MM.1S (cell line): Measurements from ENCODE around the gene DDX51.

Experiments used
- DNase-seq: peaks from one replicate; pipeline ENCODE4 v3.0.0-alpha.2; 2015
- H2AFZ ChIP-seq: fragments of 300-600 bp; sonication (generic); 2 replicates; pipeline ENCODE4 v1.6.0; 2016; ENCODE audit warnings: antibody characterized with exemption, low read length
- H3F3A ChIP-seq: fragments of 300-600 bp; sonication (generic); 2 replicates; pipeline ENCODE4 v1.6.1; 2016; ENCODE audit warnings: mild to moderate bottlenecking, antibody characterized with exemption, low read length, moderate library complexity, mixed read lengths; ENCODE audit not compliant: insufficient read depth
- H3K27ac ChIP-seq: fragments of 300-600 bp; sonication (generic); 2 replicates; pipeline ENCODE4 v1.5.1; 2016; ENCODE audit warnings: mild to moderate bottlenecking, low read length
- H3K27me3 ChIP-seq: fragments of 300-600 bp; sonication (generic); replicated peaks from 2 replicates; pipeline ENCODE4 v1.6.0; 2016; ENCODE audit warnings: low read length; ENCODE audit not compliant: insufficient read depth
- H3K36me3 ChIP-seq: fragments of 300-600 bp; sonication (generic); replicated peaks from 2 replicates; pipeline ENCODE4 v1.6.1; 2016; ENCODE audit warnings: mild to moderate bottlenecking, low read length, mixed read lengths; ENCODE audit not compliant: insufficient read depth
- H3K4me1 ChIP-seq: fragments of 300-600 bp; sonication (generic); 2 replicates; pipeline ENCODE4 v1.6.1; 2016; ENCODE audit warnings: low read length, mixed read lengths
- H3K4me2 ChIP-seq: fragments of 300-600 bp; sonication (generic); 2 replicates; pipeline ENCODE4 v1.6.0; 2016; ENCODE audit warnings: low read depth, low read length
- H3K4me3 ChIP-seq: fragments of 300-600 bp; sonication (generic); 2 replicates; pipeline ENCODE4 v1.5.1; 2016; ENCODE audit warnings: low read length, mixed read lengths
- H3K79me2 ChIP-seq: fragments of 300-600 bp; sonication (generic); 2 replicates; pipeline ENCODE4 v1.6.1; 2016; ENCODE audit warnings: mixed run types, low read length, mixed read lengths
- H3K9ac ChIP-seq: fragments of 300-600 bp; sonication (generic); 2 replicates; pipeline ENCODE4 v1.6.1; 2016; ENCODE audit warnings: low read length, mixed read lengths
- H3K9me2 ChIP-seq: fragments of 300-600 bp; sonication (generic); replicated peaks from 2 replicates; pipeline ENCODE4 v1.6.1; 2016; ENCODE audit warnings: mild to moderate bottlenecking, low read length, mixed read lengths; ENCODE audit not compliant: insufficient read depth
- H3K9me3 ChIP-seq: fragments of 300-600 bp; sonication (generic); replicated peaks from 2 replicates; pipeline ENCODE4 v1.6.1; 2016; ENCODE audit warnings: mild to moderate bottlenecking, low read length, mixed read lengths; ENCODE audit not compliant: insufficient read depth
- H4K20me1 ChIP-seq: fragments of 300-600 bp; sonication (generic); 2 replicates; pipeline ENCODE4 v1.6.1; 2016; ENCODE audit warnings: mild to moderate bottlenecking, low read length, moderate library complexity, mixed read lengths; ENCODE audit not compliant: insufficient read depth
- CTCF ChIP-seq: fragments of 300-600 bp; sonication (generic); IDR thresholded peaks from 2 replicates; pipeline ENCODE4 v1.5.1; 2016; ENCODE audit warnings: antibody characterized with exemption, low read length, mixed read lengths
- EZH2 ChIP-seq: fragments of 300-600 bp; sonication (generic); optimal IDR thresholded peaks from 2 replicates; pipeline ENCODE3; 2017; ENCODE audit warnings: low read depth, mild to moderate bottlenecking, antibody characterized with exemption, low read length, mixed read lengths
- EZH2phosphoT487 ChIP-seq: fragments of 300-600 bp; sonication (generic); IDR thresholded peaks from 2 replicates; pipeline ENCODE4 v1.6.1; 2018; ENCODE audit warnings: antibody characterized with exemption, low read length

The DDX51 gene

GRCh38 chr12:132188451-132188901 lies 44.4 kb upstream of the DDX51 start:
- H3K4me3 ChIP-seq, result no peak overlapping the region
- H3K9me2 ChIP-seq, result no peaks in the 10 kb centered on the region
- no peak for DNase-seq
- no peak overlapping the region for H2AFZ ChIP-seq
- H3K9ac ChIP-seq, result no peak overlapping the region
- no peak overlapping the region for H3K4me2 ChIP-seq
- H3K27ac ChIP-seq, result no peak overlapping the region
- H3K9me3 ChIP-seq, result no peaks in the 10 kb centered on the region
- TF ChIP-seq EZH2phosphoT487 (no peak), CTCF (no peak), EZH2 (no peak)
- no peaks in the 10 kb centered on the region for H3K36me3 ChIP-seq
- peaks cover 53% of the 10 kb centered on the region for H3K27me3 ChIP-seq
- H3F3A ChIP-seq, result no peaks in the 10 kb centered on the region
- no peaks in the 10 kb centered on the region for H3K4me1 ChIP-seq
- no peaks in the 10 kb centered on the region for H4K20me1 ChIP-seq
- H3K79me2 ChIP-seq, result no peaks in the 10 kb centered on the region

- Histone ChIP-seq H3K9ac (no peak overlapping the region), H3F3A (no peaks in the 10 kb centered on the region), H3K4me3 (no peak overlapping the region), H2AFZ (no peak overlapping the region), H3K4me1 (no peaks in the 10 kb centered on the region), H4K20me1 (no peaks in the 10 kb centered on the region), H3K4me2 (no peak overlapping the region), H3K27ac (no peak overlapping the region), H3K27me3 (peaks cover 53% of the 10 kb centered on the region), H3K9me3 (no peaks in the 10 kb centered on the region), H3K36me3 (no peaks in the 10 kb centered on the region), H3K9me2 (no peaks in the 10 kb centered on the region), H3K79me2 (no peaks in the 10 kb centered on the region)
- no peak for TF ChIP-seq EZH2phosphoT487
- no peak for TF ChIP-seq EZH2
- no peak for TF ChIP-seq CTCF
- no peak for DNase-seq
These were observed 43.7 kb upstream of the DDX51 start for GRCh38 chr12:132187646-132188450.

- Histone ChIP-seq H3K4me3 (no peak overlapping the region), H2AFZ (no peak overlapping the region), H3K4me2 (no peak overlapping the region), H3K9me3 (no peaks in the 10 kb centered on the region), H3K27ac (no peak overlapping the region), H3K79me2 (no peaks in the 10 kb centered on the region), H4K20me1 (no peaks in the 10 kb centered on the region), H3F3A (no peaks in the 10 kb centered on the region), H3K27me3 (peaks cover 53% of the 10 kb centered on the region), H3K9me2 (no peaks in the 10 kb centered on the region), H3K4me1 (no peaks in the 10 kb centered on the region), H3K9ac (no peak overlapping the region), H3K36me3 (no peaks in the 10 kb centered on the region)
- TF ChIP-seq EZH2 (no peak), CTCF (no peak), EZH2phosphoT487 (no peak)
- DNase-seq, result no peak
These were observed 42.9 kb upstream of the DDX51 start for GRCh38 chr12:132186857-132187620.
